NCI-H345 treated with DMSO at 0.1 percent for 48 hours (cell line): Measurements from ENCODE around the gene TGFBR3.

Source experiments
- DNase-seq: peaks from one replicate; lab custom pipeline; 2025; ENCODE audit not compliant: unreplicated experiment; lab: John Stamatoyannopoulos, UW

Gene TGFBR3

DNA sequence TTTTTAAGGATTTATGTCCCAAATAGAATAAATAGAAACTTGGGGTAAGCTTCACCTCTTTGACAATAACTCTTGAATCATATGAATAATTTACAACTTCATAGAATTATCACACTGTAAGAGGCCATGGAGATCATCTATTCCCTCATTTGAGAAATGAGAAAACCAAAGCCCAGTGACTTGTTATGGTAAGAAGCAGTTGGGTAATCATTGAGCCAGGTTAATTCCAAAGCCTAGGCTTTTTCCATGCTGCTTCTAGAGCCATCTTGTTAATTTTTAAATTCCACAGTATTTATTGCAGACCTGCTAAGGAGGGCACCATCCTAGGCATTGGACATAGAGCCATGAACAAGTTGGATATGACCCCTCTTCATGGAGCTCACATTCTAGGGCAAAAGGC, 224.8 kb downstream of the TGFBR3 start:
- DNase-seq = no peak

DNA sequence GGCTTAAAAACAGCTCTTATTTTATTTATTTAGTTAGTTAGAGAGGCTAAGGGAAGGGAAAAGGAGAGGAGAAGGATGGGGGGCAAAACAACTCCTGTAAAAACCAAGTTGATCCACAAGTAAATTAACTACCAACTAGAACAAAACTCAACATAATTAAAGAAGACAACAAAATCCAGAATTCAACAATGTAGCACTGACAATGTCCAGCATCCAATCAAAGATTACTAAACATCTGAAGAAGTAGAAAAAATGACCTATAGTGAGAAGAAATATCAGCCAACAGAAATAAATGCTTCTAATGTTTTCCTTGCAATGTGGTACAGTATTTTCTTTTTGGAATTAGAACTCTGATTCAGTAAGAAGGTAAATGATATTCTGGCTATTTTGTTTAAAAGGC, 225.2 kb downstream of the TGFBR3 start:
- DNase-seq = no peak

DNA sequence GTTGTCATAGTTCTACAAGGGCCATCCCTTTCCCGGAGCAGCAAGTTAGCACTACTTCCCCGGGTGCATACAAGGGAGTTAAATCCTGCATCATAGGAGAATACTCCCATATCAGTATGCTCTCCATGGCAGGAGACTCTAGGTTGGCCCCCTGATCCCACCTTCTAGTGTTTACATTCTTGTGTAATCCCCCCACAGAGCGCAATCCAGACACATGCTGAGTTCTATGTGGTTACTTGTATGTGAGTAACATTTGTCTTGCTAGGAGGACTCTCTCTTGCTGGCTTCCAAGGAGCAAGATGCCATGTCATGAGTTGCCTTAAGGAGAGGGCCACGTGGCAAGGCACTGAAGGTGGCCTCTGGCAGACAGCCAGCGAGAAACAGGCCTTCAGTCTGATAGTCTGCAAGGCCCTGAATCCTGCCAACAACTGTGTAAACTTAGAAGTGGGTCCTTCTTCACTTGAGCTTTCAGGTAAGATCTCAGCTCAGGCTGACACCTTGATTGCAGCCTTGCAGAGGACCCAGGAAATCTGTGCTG, 230.0 kb downstream of the TGFBR3 start:
- DNase-seq = no peak

DNA sequence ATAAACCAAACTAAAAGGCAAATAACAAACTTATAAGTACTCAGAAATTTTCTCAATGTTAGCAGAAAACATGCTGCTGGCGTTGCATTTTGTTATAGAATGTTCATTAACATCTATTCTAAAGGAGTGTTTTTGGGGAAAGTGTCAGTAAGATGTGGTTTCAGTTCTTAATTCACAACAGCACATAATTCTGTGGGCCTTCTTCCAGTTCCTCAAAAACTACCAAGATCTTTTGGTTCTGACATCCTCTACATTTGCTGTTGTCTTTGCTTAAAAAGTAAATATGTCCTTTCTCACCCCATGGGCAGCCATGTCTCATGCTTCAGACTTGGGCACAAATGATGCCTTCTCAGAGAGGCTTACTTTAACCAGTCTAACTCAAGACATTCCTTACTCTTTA, 232.8 kb downstream of the TGFBR3 start:
- DNase-seq = no peak

DNA sequence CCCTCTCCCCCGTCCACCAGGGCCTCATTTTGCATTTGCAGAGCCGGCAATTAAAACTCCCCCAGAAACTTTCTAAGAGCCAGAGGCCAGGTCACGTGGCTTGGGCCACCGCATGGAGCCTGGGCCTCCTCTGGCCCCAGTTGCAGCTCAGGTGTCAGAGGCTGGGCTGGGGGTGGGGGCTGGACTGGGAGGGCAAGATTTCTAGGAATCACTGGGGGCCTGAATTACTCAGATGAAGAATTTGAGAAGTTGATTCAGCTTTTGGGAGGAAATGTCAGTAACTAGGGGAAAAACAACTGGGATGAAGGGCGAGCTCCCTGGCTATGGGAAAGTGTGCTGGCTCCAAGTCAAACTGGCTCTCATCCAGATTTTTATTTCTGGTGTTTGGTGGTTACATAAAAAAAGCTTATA, 234.3 kb downstream of the TGFBR3 start:
- no peak for DNase-seq

DNA sequence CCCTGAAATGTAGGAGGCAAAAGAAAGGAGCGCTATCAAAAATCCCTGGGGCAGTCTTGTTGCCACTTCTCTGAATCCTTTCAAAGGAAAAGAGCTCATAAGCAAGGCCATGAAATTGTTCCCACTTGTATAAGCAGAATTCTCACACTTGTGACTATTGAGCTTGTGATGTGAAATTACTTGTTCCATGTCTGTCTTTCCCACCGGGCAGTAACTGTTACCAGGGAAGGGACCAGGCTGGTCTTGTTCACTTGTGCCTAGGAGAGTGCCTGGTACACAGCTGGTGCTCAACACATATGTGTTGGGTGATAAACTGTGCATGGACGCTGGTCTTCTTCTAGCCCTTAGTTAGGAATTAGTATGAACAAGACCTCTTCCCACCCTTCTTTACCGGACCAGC, 234.7 kb downstream of the TGFBR3 start:
- no peak for DNase-seq

DNA sequence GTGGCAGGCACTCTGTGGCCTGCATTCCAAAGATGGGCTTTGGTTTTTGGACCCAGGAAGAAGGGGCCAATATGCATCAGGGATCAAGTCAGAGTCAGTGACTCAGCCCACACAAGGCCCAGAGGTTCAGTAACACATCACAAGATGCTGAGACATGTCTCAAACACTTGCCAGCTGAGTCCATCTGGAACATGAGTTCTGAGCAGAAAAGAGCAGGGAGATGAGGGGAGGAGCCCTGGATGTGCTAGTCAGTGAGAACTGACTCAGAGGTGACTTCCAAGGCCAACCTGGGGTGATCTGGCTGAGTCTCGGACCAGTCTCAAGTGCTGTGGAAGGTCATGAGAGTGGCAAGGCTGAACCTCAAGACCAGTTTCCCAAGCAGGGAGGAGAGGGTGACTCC, 235.2 kb downstream of the TGFBR3 start:
- no peak for DNase-seq

DNA sequence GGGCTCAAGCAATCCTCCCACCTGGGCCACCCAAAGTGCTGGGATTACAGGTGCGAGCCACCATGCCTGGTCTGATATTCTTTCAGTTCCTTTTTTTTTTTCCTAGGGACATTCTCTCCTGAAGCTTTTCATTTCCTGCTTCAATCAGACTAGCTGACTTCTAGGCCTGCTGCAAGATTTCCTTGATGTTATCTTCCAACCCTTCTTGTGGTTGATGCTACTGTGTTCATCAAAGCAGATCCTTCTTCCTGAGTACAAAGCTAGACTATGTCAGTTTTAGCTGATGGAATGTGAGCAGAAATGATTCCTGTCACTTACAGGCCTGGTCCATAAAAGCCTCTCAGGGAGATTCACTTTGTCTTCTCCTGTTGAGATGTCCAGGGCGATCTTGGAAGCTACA, 238.9 kb downstream of the TGFBR3 start:
- no peak for DNase-seq

DNA sequence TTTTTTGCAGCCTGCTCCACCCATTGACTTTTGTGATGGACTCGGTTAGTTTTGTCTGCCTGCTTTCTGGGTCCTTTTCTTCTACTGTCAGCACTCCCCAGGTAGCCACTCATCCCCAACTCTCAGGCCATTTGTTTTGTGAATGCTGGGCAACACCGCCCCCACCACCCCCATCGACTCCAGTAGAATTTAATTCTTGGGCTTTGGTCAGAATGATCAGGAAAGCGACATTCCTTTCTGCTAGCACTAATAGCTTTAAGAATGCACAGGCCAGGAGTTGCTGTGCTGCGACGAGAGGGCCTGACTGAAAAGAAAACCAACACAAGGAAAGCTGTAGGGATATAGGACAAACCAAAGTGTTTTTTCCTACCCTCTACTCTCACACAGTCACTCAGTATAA, 240.9 kb downstream of the TGFBR3 start:
- no peak for DNase-seq

DNA sequence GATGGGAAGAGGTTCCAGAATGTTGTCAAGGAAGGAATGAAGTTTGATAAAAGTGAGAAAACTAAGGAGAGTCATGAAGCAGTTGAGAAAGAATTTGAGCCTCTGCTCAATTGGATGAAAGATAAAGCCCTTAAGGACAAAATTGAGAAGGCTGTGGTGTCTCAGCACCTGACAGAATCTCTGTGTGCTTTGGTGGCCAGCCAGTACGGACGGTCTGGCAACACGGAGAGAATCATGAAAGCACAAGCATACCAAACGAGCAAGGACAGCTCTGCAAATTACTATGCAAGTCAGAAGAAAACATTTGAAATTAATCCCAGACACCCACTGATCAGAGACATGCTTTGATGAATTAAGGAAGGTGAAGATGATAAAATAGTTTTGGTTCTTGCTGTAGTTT, 242.5 kb downstream of the TGFBR3 start:
- no peak for DNase-seq

DNA sequence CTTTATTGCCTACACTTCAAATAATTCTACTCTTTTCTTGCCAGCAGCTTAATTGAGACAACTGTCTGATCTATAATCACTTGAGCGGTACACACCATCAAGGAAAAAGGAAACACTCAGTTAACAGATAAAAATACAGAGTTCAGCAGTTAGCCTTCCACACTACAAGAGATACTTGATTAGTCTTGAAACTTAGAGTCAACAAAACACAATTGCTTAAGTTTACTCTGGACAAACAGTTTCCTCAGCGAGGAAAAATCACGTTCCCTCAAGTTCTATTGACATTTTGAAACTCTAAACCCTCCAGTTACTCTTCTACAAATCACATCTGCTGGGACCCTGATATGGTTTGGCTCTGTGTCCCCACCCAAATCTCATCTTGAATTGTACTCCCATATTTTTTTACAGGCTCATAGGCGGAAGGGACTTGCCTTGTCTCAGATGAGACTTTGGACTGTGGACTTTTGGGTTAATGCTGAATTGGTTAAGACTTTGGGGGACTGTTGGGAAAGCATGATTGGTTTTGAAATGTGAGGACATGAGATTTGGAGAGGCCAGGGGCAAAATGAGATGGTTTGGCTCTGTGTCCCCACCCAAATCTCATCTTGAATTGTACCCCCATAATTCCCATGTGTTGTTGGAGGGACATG, 244.9 kb downstream of the TGFBR3 start:
- no peak for DNase-seq

DNA sequence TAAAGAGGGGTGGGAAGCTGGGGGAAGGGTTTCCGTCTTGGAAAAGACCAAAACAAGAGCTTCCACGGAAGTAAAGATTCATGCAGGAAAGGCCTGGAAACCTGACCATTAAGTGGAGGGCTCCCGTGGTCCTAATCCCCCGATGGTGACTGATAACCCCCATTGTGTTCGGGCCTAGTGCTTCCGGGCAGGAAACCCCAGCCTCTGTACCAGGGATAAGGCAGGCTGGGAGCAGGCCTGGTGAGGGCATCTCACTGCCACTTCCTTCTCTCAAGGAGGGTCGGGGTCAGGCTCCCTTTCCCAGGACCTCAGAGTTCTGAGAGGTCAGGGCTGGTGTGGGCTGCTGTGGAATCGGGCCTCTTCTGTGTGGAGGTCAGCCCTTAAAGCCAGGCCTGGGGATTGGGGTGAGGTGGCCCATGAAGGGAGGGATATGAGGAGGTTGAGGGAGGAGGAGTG, 248.4 kb downstream of the TGFBR3 start:
- no peak for DNase-seq

DNA sequence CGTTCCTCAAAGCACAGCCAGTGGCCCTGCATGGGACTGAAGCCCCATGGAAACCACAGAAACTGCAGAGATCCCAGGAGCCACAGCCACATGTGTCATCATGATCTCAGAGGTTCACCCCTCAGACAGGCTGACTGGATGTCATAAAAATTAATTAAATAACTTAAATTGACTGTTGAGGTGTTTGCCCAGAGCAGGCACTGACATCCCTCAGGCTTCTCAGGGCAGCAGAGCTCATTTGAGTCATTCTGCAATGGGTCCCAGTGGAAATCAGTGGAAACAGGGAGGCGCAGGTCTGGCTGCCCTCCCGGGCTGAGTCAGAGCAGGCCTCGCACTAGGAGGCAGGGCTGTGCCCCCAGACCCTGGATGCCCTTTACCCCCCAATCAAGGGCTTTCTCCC, 250.2 kb downstream of the TGFBR3 start:
- DNase-seq = no peak

DNA sequence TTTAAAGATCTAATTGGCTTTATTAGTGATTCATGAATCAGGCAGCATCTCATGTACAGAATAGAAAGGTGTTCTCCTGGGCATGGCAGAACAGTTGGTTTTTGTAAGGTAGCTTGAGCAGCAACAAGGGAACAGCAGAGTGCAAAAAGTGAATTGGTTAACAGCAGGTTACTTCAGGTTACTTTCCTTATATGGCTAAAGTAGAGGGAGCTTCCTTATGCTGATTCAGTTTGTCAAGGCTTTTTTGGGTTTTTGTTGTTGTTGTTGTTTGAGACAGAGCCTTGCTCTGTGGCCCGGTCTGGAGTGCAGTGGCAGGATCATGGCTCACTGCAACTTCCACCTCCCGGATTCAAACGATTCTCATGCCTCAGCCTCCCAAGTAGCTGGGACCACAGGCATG, 252.5 kb downstream of the TGFBR3 start:
- DNase-seq = no peak

DNA sequence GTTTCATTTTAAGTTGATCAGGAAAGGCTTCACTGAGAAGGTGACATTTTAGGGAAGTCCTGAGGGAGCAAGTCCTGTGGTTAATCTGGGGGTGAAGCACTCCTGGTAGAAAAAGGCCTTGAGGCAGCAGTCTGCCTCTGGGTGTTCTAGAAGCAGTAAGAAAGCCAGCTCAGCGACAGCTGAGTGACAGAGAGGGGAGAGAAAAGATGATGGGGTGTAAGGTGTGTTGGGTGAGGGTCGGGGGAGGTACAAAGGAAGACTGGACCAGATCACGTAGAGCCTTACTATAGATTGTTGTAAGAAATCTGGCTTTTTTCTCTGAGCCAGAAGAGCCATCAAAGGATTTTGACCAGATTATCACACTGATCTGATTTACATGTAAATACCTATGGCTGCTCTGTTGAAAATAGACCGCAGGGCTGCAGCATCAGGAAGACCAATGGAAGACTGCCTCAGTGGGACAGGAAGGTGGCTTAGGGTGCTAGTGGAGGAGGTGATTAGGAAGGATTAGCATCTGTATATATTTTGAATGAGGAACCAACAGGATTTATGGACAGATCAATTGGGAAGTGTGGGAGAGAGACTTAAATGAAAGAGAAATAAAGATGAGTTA, 254.1 kb downstream of the TGFBR3 start:
- DNase-seq = no peak

DNA sequence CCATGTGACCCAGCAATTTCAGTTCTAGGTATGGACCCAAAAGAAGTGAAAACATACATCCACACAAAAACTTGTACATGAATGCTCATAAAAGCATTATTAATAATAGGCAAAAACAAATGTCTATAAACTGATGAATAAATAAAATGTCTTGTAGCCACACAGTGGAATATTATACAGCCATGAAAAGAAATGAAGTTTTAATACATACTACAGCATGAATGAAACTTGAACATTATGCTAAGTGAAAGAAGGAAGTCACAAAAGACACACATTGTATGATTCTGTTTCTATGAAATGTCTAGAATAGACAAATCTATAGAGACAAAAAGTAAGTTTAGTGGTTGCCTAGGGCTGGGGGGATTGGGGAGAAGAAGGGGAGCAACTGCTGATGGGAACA, 255.1 kb downstream of the TGFBR3 start:
- no peak for DNase-seq
